ENCODE data around the gene HAL. TPM values are rescaled to one million over a fixed set of nuclear protein-coding genes. Genes with fewer than 3 reads are reported as not detected.

Gene HAL
- total RNA-seq, 1 experiment from 2014 or later = 0.07 TPM

DNA sequence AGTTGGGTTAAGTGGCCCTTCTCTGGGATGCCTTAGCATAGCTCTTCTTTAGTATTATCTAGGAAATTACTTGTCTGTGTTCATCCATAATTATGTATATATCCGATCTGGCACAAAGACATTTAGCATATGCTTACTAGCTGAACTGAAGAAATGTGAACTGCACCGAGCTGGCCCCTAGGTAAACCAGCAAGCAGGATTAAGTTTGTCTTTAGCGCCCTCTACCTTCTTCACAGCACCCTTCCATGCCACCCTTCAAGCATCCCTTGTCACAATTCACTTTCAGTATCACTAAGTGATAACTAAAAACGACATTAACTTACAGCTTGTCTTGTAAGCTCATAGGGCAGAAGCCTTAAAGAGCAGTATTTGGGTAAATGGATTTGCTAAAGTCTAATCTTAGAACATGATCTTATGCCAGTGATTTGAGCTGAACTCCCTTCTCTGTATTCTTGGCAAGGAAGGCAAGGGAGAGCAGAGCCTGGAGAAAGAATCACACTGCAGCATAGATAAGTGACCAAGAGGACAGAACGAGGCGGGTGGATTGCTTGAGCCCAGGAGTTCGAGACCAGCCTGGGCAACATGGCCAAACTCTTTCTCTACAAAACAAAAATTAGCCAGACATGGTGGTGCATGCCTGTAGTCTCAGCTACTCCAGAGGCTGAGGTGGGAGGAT lies 2.6 kb upstream of the HAL start:
- H4K20me1 ChIP-seq (ENCODE audit: insufficient read depth, low read depth, low read length) = no peaks in the 10 kb centered on the region
- no peak overlapping the region for H3K4me3 ChIP-seq (ENCODE audit: low read length)
- H3K79me2 ChIP-seq (ENCODE audit: low read length) = no peaks in the 10 kb centered on the region
- no peak overlapping the region; the same call in 1 of the 2 replicates for H3K9ac ChIP-seq (ENCODE audit: low read length)
- DNase-seq = peak; percentile 90
- H3K27me3 ChIP-seq (ENCODE audit: low read length) = no peaks in the 10 kb centered on the region
- H2AFZ ChIP-seq (ENCODE audit: low read length) = no peak overlapping the region
- peaks cover 3% of the 10 kb centered on the region; the same call in 1 of the 2 replicates for H3K36me3 ChIP-seq (ENCODE audit: insufficient read depth, low read length)
- peaks cover 3% of the 10 kb centered on the region; the same call in 1 of the 2 replicates for H3K4me1 ChIP-seq (ENCODE audit: low read length)
- no peak overlapping the region for H3K27ac ChIP-seq (ENCODE audit: low read length)
- H3K9me2 ChIP-seq (replicated peaks; ENCODE audit: insufficient read depth, low read length) = no peaks in the 10 kb centered on the region
- no peaks in the 10 kb centered on the region for H3K9me3 ChIP-seq (ENCODE audit: low read length)
- no peak overlapping the region for H3K4me2 ChIP-seq (ENCODE audit: low read depth, low read length, poor library complexity, severe bottlenecking)

DNA sequence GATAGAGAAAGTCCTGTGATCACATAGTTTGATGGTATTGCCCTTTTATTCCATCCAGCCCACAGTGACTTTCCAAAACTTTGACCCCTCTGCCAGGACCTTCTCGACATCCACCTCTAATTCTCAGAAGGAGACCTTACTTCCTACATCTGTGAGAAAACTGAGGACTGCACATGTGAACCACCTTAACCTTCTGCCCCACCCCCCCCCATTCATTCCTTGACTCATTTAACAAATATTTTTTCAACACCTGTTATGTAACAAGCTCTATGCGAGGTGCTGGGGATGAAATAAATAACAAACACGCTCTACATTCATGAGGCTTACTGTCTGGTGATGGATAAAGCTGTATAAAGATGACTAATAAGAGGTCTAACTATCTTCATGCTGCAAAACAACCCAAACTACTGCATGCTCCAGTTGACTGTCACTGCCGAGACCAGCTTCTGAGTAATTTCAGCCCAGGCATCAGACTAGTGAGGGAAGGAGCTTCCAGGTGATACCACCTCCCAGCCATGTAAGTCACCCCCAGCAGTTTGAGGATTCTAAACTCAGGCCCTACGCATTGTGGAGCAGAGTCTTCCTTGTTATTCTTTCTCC lies 1.9 kb upstream of the HAL start:
- Histone ChIP-seq H3K27ac (ENCODE audit: low read length) (no peak overlapping the region), H3K9me3 (ENCODE audit: low read length) (no peaks in the 10 kb centered on the region), H3K79me2 (ENCODE audit: low read length) (no peaks in the 10 kb centered on the region), H3K4me2 (ENCODE audit: low read depth, low read length, poor library complexity, severe bottlenecking) (no peak overlapping the region), H3K36me3 (ENCODE audit: insufficient read depth, low read length) (no peaks in the 10 kb centered on the region; the same call in 1 of the 2 replicates), H4K20me1 (ENCODE audit: insufficient read depth, low read depth, low read length) (no peaks in the 10 kb centered on the region), H3K9ac (ENCODE audit: low read length) (no peak overlapping the region; the same call in 1 of the 2 replicates), H3K4me1 (ENCODE audit: low read length) (peaks cover 3% of the 10 kb centered on the region; the same call in 1 of the 2 replicates), H3K4me3 (ENCODE audit: low read length) (no peak overlapping the region), H2AFZ (ENCODE audit: low read length) (no peak overlapping the region), H3K27me3 (ENCODE audit: low read length) (no peaks in the 10 kb centered on the region), H3K9me2 (replicated peaks; ENCODE audit: insufficient read depth, low read length) (no peaks in the 10 kb centered on the region)
- no peak for DNase-seq

DNA sequence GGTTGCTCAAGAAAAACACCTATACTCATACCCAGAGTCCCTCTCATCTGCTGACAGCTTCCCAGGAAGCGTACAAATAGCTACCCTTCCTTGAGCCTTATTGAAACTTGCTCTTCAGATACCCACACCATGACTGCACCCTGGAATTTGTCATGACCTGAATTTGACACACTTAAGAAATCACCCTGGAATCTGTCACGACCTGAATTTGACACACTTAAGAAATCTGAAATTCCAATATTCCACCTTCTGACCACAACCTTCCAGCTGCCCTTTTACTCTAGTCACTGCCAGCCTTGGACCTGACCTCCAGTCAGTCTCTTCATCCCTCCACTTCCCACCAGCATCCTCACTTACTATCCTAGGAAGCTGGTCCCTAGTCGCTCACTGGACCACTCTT lies 1.1 kb upstream of the HAL start:
- Histone ChIP-seq H4K20me1 (ENCODE audit: insufficient read depth, low read depth, low read length) (no peaks in the 10 kb centered on the region), H3K4me1 (ENCODE audit: low read length) (peaks cover 3% of the 10 kb centered on the region; the same call in 1 of the 2 replicates), H3K9ac (ENCODE audit: low read length) (no peak overlapping the region), H3K36me3 (ENCODE audit: insufficient read depth, low read length) (no peaks in the 10 kb centered on the region; the same call in 1 of the 2 replicates), H3K9me2 (replicated peaks; ENCODE audit: insufficient read depth, low read length) (no peaks in the 10 kb centered on the region), H3K27ac (ENCODE audit: low read length) (no peak overlapping the region), H2AFZ (ENCODE audit: low read length) (no peak overlapping the region), H3K4me2 (ENCODE audit: low read depth, low read length, poor library complexity, severe bottlenecking) (no peak overlapping the region), H3K9me3 (ENCODE audit: low read length) (no peaks in the 10 kb centered on the region), H3K4me3 (ENCODE audit: low read length) (no peak overlapping the region), H3K79me2 (ENCODE audit: low read length) (no peaks in the 10 kb centered on the region), H3K27me3 (ENCODE audit: low read length) (no peaks in the 10 kb centered on the region)
- DNase-seq = no peak

DNA sequence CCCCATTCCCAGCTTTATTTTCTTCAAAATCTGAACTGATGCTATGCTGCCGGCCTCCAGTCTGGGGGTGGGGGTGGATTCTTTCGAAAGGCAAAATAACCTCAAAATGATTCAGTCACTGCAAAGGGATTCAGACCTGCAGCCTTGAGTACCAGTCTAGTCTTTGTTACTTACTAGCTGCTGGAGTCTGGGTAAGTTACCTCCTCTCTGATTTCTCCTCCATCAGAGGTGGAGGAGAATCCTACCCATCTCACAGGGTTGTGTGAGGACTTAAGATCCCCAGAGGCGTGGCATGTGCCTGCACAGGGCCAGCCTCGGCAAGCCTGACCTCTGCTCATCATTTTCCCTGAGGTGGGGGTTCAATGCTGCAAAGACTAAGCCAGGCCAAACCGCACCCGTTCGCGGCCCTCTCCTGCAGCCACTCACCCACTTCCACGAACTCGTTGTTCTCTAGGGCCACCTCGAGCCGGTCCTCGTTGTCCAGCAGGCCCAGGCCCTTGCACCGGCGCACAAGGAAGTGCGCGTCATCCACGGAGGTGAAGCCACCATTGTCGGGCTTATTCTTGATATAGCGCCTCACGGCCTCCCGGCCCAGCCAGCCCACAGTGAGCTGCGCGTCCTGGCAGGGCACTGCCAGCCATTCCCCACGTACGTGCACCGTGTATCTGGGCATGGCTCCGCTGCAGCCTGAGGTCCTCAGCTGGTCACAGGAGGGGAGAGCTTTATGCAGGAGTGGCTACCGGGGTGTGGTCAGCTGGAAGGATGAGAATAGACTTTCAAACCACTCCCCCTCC lies 709 bp downstream of the HAL start:
- Histone ChIP-seq H3K27ac (ENCODE audit: low read length) (no peak overlapping the region), H3K9ac (ENCODE audit: low read length) (no peak overlapping the region), H3K4me1 (ENCODE audit: low read length) (peaks cover 3% of the 10 kb centered on the region; the same call in 1 of the 2 replicates), H3K79me2 (ENCODE audit: low read length) (no peaks in the 10 kb centered on the region), H3K36me3 (ENCODE audit: insufficient read depth, low read length) (no peaks in the 10 kb centered on the region), H3K27me3 (ENCODE audit: low read length) (no peaks in the 10 kb centered on the region), H3K4me2 (ENCODE audit: low read depth, low read length, poor library complexity, severe bottlenecking) (no peak overlapping the region), H3K9me3 (ENCODE audit: low read length) (no peaks in the 10 kb centered on the region), H4K20me1 (ENCODE audit: insufficient read depth, low read depth, low read length) (no peaks in the 10 kb centered on the region), H3K9me2 (replicated peaks; ENCODE audit: insufficient read depth, low read length) (no peaks in the 10 kb centered on the region), H3K4me3 (ENCODE audit: low read length) (no peak overlapping the region), H2AFZ (ENCODE audit: low read length) (no peak overlapping the region)
- no peak for DNase-seq

DNA sequence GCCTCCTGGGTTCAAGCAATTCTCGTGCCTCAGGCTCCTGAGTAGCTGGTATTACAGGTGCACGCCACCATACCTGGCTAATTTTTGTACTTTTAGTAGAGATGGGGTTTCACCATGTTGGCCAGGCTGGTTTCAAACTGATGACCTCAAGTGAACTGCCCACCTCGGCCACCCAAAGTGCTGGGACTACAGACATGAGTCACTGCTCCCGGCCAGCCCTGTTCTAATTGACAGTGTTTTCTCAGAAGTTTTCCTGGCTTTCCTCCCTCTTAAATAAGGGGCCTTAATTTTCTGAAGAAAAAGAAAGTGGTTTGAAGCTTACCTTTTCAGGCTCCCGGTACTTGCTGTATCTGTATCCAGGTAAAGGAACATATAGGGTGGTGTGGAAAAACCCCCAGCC lies 1.7 kb downstream of the HAL start:
- Histone ChIP-seq H3K4me3 (ENCODE audit: low read length) (no peak overlapping the region), H3K9me2 (replicated peaks; ENCODE audit: insufficient read depth, low read length) (no peaks in the 10 kb centered on the region), H2AFZ (ENCODE audit: low read length) (no peak overlapping the region), H3K4me1 (ENCODE audit: low read length) (peaks cover 3% of the 10 kb centered on the region; the same call in 1 of the 2 replicates), H4K20me1 (ENCODE audit: insufficient read depth, low read depth, low read length) (no peaks in the 10 kb centered on the region), H3K27me3 (ENCODE audit: low read length) (no peaks in the 10 kb centered on the region), H3K9me3 (ENCODE audit: low read length) (no peaks in the 10 kb centered on the region), H3K27ac (ENCODE audit: low read length) (no peak overlapping the region), H3K9ac (ENCODE audit: low read length) (no peak overlapping the region), H3K79me2 (ENCODE audit: low read length) (no peaks in the 10 kb centered on the region), H3K36me3 (ENCODE audit: insufficient read depth, low read length) (no peaks in the 10 kb centered on the region), H3K4me2 (ENCODE audit: low read depth, low read length, poor library complexity, severe bottlenecking) (no peak overlapping the region)
- no peak for DNase-seq

DNA sequence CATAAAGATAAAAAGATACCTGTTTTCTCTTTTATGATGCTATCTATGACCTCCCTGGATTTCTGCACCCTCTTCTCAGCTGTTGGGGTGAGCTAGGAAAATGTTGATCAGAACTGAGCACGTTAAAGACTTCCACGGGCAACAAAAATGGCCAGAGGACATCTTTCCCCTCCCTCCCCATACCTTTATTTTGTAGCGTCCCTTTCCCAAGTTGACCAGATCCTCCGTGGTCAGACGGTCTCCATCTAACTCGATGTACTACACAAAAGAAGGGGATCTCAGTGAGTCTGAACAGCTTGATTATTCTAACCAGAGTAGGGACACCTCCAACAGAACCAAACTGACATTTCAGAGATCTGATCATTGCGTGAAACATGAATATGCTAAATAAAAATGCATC lies 2.2 kb downstream of the HAL start:
- Histone ChIP-seq H3K9me3 (ENCODE audit: low read length) (no peaks in the 10 kb centered on the region), H3K4me3 (ENCODE audit: low read length) (no peak overlapping the region), H3K4me2 (ENCODE audit: low read depth, low read length, poor library complexity, severe bottlenecking) (no peak overlapping the region), H3K27ac (ENCODE audit: low read length) (no peak overlapping the region), H3K9me2 (replicated peaks; ENCODE audit: insufficient read depth, low read length) (no peaks in the 10 kb centered on the region), H4K20me1 (ENCODE audit: insufficient read depth, low read depth, low read length) (no peaks in the 10 kb centered on the region), H3K79me2 (ENCODE audit: low read length) (no peaks in the 10 kb centered on the region), H3K27me3 (ENCODE audit: low read length) (no peaks in the 10 kb centered on the region), H3K9ac (ENCODE audit: low read length) (no peak overlapping the region), H3K36me3 (ENCODE audit: insufficient read depth, low read length) (no peaks in the 10 kb centered on the region), H2AFZ (ENCODE audit: low read length) (no peak overlapping the region), H3K4me1 (ENCODE audit: low read length) (peaks cover 2% of the 10 kb centered on the region; the same call in 1 of the 2 replicates)
- DNase-seq = no peak

DNA sequence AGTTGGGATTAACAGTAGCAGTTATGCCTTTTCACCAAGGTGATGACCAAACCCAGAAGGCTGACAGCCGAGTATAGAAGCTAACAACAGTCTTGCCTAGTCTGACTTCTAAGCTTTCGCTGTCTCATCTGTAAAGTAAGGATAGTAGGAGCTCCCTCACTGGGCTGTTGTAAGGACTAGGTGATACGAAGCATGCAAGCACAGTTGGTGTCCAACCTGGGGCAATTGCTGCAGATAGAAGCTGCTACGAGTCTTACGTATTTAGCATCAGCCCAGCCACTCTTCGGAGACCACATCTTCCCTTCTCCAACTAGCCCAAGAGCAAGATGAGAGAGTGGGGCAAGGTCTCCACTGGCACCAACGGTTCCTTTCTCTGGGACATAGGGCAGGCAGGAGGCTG lies 6.0 kb downstream of the HAL start:
- Histone ChIP-seq H3K27me3 (ENCODE audit: low read length) (no peaks in the 10 kb centered on the region), H3K79me2 (ENCODE audit: low read length) (no peaks in the 10 kb centered on the region), H4K20me1 (ENCODE audit: insufficient read depth, low read depth, low read length) (no peaks in the 10 kb centered on the region), H3K27ac (ENCODE audit: low read length) (no peak overlapping the region), H3K36me3 (ENCODE audit: insufficient read depth, low read length) (no peaks in the 10 kb centered on the region), H3K4me1 (ENCODE audit: low read length) (no peaks in the 10 kb centered on the region), H2AFZ (ENCODE audit: low read length) (no peak overlapping the region), H3K9me2 (replicated peaks; ENCODE audit: insufficient read depth, low read length) (no peaks in the 10 kb centered on the region), H3K4me3 (ENCODE audit: low read length) (no peak overlapping the region), H3K4me2 (ENCODE audit: low read depth, low read length, poor library complexity, severe bottlenecking) (no peak overlapping the region), H3K9ac (ENCODE audit: low read length) (no peak overlapping the region), H3K9me3 (ENCODE audit: low read length) (no peaks in the 10 kb centered on the region)
- no peak for DNase-seq

DNA sequence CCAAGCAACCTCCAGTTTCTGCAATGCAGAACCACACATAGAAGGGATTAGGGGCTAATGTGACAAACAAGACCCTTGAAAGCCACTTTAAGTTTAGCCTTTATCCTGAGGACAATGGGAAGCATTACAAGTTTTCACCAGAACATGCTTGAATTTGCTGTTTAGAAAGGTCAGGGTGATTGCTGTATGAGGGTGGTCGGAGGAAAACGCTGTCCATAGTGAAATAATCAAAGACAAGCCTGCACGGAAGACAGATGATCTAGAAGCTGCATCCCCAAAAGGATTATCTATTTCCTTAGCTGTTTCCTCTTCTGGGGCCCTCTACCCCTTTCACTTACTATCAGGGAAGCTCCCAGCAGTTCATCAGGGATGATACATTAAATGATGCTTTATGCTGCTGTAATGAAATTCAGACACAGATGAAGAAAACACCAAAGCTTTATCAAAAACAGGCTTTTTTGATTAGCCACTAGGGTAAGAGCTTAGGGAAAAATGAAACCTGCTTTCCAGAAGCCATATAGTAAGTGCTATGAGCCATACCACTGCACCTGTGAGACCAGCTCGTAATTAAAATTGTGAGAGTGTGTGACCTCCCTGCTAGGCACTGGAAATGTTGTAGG lies 6.5 kb downstream of the HAL start:
- DNase-seq = no peak
- Histone ChIP-seq H3K27me3 (ENCODE audit: low read length) (no peaks in the 10 kb centered on the region), H3K4me3 (ENCODE audit: low read length) (no peak overlapping the region), H4K20me1 (ENCODE audit: insufficient read depth, low read depth, low read length) (no peaks in the 10 kb centered on the region), H3K9ac (ENCODE audit: low read length) (no peak overlapping the region), H3K27ac (ENCODE audit: low read length) (no peak overlapping the region), H3K9me2 (replicated peaks; ENCODE audit: insufficient read depth, low read length) (no peaks in the 10 kb centered on the region), H2AFZ (ENCODE audit: low read length) (no peak overlapping the region), H3K9me3 (ENCODE audit: low read length) (no peaks in the 10 kb centered on the region), H3K36me3 (ENCODE audit: insufficient read depth, low read length) (no peaks in the 10 kb centered on the region), H3K4me1 (ENCODE audit: low read length) (no peaks in the 10 kb centered on the region), H3K4me2 (ENCODE audit: low read depth, low read length, poor library complexity, severe bottlenecking) (no peak overlapping the region), H3K79me2 (ENCODE audit: low read length) (no peaks in the 10 kb centered on the region)

Measured in Karpas-422 (cell line).